Amygdala (tissue), 56 donors: ENCODE data around the gene MLNR.
A peak's percentile ranks its signal among the peaks of the same experiment; 100 is the strongest.

Experiments
- DNase-seq, 56 donors: peaks; one replicate each; lab custom pipeline; 2025; lab: John Stamatoyannopoulos, UW

MLNR gene, protein sequence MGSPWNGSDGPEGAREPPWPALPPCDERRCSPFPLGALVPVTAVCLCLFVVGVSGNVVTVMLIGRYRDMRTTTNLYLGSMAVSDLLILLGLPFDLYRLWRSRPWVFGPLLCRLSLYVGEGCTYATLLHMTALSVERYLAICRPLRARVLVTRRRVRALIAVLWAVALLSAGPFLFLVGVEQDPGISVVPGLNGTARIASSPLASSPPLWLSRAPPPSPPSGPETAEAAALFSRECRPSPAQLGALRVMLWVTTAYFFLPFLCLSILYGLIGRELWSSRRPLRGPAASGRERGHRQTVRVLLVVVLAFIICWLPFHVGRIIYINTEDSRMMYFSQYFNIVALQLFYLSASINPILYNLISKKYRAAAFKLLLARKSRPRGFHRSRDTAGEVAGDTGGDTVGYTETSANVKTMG

DNA sequence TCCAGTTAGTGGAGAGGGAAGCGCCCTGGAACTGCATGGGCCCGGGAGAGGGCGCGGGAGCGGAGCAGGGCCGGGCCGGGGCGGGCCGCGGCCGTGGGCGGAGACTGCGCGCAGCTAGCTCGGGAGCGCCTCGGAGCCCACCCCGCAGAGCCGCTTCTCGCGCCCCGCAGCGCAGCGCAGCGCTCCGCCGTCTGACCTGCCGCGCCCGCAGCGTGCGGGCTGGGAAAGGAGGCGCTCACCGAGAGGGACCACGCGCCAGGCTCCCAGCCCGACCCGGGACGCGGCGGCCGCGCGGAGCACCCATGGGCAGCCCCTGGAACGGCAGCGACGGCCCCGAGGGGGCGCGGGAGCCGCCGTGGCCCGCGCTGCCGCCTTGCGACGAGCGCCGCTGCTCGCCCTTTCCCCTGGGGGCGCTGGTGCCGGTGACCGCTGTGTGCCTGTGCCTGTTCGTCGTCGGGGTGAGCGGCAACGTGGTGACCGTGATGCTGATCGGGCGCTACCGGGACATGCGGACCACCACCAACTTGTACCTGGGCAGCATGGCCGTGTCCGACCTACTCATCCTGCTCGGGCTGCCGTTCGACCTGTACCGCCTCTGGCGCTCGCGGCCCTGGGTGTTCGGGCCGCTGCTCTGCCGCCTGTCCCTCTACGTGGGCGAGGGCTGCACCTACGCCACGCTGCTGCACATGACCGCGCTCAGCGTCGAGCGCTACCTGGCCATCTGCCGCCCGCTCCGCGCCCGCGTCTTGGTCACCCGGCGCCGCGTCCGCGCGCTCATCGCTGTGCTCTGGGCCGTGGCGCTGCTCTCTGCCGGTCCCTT, at the start of gene MLNR:
TSS of gene MLNR (plus strand) at position 303 of the 820 bp plus-strand sequence. CDS start at position 303, 0 bp downstream.
- peak in 1 of 56 donors; percentile 6 for DNase-seq

DNA sequence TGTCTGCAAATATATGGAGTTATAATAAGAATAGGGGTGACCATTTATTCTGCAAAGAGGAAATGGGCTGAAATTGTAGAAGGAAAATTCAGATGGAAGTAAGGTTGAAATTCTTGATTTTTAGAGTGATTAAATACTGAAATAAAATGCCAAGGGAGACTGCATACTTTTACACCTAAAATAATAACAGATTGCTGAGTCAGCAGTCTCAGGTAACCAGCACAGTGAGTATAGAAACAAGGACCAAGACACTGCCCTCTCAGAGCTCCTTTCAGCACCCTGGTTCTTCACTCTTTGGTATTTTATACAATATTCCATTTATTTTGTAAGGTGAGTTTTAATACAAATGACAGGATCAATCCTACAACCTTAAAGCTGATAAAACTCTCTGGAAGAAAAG, 48.8 kb upstream of the MLNR start:
- DNase-seq = no peak

GRCh38 chr13:49183672-49184325, 36.3 kb upstream of the MLNR start:
- no peak for DNase-seq

- DNase-seq = no peak
These were observed 35.5 kb upstream of the MLNR start for GRCh38 chr13:49184621-49185020.

DNA sequence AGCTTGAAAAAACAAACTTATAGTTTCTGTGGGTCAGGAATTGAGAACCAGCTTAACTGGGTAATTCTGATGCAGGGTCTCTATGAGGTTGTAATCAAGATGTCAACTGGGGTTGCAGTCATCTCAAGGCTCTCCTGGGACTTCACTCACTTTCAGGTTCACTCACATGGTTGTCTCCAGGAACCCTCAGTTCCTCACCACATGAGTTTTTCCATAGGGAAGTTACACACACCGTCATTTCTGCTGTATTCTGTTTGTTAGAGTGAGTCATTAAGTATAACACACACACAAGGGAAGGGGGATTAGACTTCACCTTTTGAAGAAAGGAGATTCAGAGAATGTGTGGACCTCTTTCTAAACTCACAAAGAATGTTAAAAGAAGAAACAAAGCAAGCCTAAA, 34.9 kb upstream of the MLNR start:
- DNase-seq = no peak

DNA sequence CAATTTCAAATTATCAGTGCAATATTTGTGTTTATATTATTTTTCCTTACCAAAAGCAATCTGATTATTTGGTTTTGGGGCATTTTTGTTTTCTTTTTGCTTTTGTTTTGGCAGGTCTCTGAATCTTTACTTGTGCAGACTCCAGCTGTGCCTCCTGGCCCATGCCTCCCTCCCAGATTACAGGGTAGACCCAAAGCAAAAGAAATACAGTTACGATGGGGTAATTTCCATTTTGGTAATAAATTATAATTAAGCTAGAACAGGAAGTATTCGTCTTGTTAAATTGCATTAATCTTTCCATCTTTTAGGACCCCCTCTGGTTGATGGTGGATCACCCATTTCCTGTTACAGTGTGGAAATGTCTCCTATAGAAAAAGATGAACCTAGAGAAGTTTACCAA, 29.2 kb upstream of the MLNR start:
- no peak for DNase-seq

GRCh38 chr13:49206641-49207040, 13.5 kb upstream of the MLNR start:
- DNase-seq = no peak

DNA sequence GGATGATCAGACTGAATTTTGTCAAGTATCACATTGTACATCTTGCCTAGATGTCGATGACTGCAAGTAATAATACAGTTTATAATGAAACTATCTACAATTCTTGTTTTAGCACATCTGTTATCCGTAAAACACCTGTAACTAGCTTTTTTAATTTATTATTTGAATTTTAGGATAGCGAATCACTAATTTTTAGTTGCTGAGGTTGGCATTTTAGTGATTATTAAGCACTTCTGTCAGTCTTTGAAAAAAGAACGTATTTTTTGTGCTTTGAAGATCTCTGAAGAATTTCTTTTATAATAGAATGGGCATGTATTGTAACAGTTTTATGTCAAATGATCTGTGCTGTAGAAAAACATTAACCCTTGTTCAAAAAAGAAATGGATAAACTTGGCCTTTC, 11.5 kb upstream of the MLNR start:
- DNase-seq = no peak

- DNase-seq = no peak
These were observed 10.0 kb upstream of the MLNR start for GRCh38 chr13:49210114-49210513.

- DNase-seq = no peak
These were observed 9.5 kb upstream of the MLNR start for GRCh38 chr13:49210669-49211068.

- DNase-seq = no peak
These were observed 6.6 kb upstream of the MLNR start for GRCh38 chr13:49213539-49213938.

GRCh38 chr13:49213997-49214916, 5.9 kb upstream of the MLNR start:
- DNase-seq = no peak

GRCh38 chr13:49214917-49215376, 5.2 kb upstream of the MLNR start:
- DNase-seq = peak in 4 of 56 donors; percentile 3 to 12 (median 9)

DNA sequence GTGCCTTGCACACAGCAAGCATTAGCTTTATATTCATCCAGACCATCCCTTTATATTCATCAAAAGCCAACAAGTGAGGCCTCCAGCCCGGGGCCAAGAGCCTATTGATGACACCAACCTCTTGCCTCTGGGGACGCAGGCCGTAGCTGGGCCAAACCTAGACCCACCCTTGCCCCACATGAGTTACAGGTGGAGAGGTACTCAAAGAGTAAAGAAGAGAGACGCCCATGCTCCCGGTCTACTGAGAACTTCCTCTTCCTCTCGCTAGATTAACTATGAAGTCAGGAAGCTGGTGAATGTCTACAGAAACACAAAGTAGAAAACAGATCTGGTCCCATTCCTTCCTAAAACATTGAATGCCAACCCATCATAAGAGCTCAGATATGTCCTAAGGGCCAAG, 3.8 kb upstream of the MLNR start:
- DNase-seq = no peak

GRCh38 chr13:49217962-49218492, 2.1 kb upstream of the MLNR start:
- DNase-seq = no peak

DNA sequence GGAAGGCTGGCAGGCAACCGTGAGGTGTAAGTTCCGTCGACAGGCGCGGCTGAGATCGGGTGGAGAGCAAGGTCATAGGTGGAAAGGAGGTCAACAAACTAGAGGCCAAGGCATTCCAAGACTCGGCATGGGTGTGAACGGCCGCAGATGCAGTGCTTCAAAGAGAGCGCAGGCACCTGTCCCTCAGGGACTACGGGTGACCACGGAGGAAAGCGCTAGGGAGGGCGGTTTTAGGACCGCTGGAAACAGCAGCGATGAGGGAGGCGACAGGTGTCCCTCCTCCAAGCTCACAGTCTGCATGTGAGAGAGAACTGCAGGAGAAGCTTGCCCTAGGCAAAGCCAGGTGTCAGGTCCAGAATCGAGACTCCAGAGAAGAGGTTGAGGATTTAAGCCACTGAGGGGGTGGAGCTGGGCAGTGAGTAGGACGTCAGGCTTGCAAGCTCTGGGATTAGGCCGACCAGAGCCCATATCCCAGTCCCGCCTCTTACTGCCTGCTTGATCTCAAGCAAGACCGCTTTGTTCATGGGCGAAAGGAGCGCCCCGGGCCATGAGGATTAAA, 1.6 kb upstream of the MLNR start:
- no peak for DNase-seq

- DNase-seq = no peak
These were observed 497 bp upstream of the MLNR start for GRCh38 chr13:49219647-49220035.

- no peak for DNase-seq
These were observed 885 bp downstream of the MLNR start for GRCh38 chr13:49220856-49221589.

DNA sequence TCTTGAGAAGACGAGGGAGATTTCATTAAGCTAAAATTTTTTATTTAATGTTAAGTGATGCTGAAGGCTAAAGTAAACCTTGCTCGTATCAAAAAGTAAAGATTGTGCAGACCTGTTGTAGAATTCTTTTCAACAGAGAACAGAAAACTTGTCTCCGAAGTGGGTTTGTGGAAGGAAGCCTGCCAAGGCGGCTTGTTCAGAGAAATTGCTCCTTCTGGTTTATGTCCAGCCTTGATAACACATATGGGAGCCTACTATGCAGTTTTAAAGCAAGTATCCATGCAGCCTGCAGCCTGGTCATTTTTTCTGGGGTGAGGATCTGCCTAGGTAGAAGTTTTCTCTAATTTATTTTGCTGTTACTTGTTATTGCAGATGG, 1.4 kb downstream of the MLNR start:
- DNase-seq = no peak
